PC-9 (cell line): ENCODE results near the gene OR2J1.

ENCODE experiments used
- CTCF ChIP-seq: fragments of 200-600 bp; sonication (generic); conservative IDR thresholded peaks from 2 replicates; pipeline ENCODE4 v1.6.1; 2017; ENCODE audit warnings: mixed run types, antibody characterized with exemption, mild to moderate bottlenecking, moderate library complexity
- EZH2 ChIP-seq: fragments of 200-600 bp; sonication (generic); IDR thresholded peaks from 2 replicates; pipeline ENCODE4 v1.8.0; 2017; ENCODE audit warnings: antibody characterized with exemption, low read depth

- no peak for TF ChIP-seq CTCF
- TF ChIP-seq EZH2: no peak
Observed at GRCh38 chr6:29087213-29087612, 12.1 kb upstream of the OR2J1 start, which contains the start of gene OR2B3.
